Stimulated activated CD8-positive, alpha-beta memory T cell treated with anti-CD3 and anti-CD28 coated beads, Interleukin-12 subunit alpha, Interleukin-12 subunit beta, amount 100 ng/mL, for 1 hour (primary cell): Measurements from ENCODE around the gene CTBP1.
A peak's percentile ranks its signal among the peaks of the same experiment; 100 is the strongest.
"Not testable (repeated sequence)": the region's sequence is repeated elsewhere in the genome, so short reads cannot be mapped to it uniquely, and the experiment has no call there.

Experiments used
- DNase-seq: peaks from one replicate; pipeline ENCODE4 v3.0.0-alpha.2; 2020; ENCODE audit warnings: low read depth

The CTBP1 gene

DNA sequence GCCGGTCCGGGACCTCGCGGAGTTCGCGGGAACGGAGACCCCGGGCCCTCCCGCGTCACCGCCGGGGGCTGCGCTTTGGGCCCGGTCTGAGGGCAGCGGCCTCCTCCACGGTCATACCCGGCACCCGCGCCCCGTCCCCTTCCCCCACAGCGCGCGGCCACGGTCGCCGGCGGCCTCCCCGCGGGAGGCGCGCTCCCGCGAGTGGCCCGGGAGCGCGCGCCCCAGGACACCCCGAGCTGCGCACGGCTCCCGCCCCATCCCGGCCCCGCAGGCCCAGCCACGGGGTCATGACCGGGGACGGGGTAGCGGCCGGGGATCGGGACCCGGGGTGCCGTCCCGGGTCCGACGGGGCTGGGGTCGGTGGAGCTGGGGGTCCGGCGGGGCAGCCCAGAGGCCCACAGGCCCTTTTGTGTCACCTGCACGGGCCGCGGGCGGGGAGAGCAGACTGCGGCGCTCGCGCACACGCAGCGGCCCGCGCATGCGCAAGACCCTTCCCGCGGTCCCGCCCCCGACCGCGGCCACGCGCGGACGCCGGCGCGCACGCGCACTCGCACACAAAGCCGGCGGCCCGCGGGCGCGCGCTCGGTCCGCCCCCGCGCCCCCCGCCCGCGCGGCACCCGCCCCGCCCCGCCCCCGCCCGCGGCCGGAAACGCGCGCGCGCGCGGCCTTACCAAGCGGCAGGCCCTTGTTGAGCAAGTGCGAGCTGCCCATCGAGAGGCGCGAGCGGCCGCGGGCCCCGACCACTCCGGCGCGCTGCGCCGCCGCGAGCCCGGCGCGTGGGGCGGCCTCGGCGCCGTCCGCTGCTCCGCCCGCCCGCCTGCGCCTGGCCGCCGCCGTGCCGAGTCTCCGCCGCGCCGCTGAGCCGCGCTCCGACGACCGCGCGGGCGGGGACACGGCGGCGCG is at the start of gene CTBP1:
TSS of gene CTBP1 (minus strand) at position 886 of the 903 bp plus-strand sequence. CDS start 7,799 bp downstream, outside the sequence.
- DNase-seq = peak; percentile 67

DNA sequence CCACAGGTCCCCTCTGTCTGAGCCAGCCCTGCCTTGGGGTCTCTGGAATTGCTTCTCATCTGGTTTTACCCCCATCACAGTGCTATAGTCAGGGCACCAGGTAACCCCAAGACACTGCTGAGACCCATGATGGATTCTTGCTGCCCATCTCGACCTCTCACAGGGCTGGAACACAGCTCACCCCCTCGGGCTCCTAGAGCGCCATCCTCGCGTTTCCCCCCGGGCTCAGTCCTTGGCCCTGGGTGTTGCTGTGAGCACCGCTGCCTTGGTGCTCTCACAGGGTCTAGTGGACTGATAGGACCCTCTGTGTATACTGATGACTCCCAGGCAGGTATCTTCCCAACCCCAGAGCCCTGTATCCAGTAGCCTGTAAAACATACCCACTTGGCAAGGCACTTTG is 49.5 kb upstream of the CTBP1 start:
- DNase-seq = no peak

DNA sequence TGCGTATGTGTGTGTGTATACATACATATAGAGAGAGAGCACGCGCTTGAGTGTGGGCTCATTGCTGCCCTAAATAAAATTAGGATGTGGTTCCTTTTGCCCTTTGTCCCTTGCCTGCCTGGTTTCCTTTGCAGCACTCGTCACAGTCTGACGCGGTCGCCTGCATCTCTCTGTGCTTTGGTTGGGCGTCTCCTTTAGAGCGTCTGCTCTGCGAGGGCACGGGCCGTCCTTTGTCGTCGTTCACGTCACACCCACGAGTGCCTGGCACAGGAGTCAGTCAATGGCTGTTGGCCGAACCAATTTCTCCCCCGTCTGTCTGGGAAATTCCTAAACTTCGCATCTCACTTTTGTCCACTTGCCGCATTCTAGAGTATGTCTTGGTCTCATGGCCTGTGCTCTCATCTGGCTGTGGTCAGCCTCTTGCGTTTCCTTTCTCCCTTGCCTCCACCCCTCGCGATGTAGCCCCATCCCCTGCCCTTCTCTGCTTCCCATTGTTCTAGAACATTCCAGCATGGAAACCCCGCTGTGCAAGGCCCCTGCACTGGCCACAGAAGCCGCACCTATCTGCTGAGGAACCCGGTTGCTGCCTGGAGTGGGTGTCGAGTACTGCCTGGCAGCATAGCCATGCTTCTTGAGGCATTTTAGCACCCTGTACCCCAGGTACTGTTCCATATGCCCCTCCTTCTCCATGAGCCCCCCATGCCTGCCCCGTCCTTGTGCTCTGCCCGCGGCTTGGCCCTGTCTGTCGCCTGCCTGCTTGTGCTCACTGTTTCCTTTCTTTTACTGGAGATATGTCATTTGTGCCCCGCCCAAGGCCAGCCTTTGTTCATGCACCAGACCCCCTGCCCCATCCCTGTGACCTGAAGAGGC is 48.8 kb upstream of the CTBP1 start:
- DNase-seq = no peak

DNA sequence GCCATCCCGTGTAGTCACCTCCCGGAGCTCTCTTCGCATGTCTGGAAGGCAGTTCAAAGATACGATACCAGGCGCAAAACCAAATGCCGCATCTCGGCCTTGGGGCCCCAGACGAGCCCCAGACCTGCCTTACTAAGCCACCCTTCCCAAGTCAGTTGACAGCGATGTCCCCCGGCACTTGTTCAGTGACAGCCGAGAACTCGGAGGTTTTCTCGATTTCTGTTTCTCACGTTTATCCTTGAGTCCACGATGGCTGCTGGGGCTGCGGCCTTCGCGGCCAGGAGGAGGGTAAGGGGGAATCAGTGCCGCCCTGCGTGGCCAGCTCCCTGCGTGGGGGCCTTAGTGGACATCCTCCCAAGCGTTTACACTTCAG is 48.1 kb upstream of the CTBP1 start:
- DNase-seq = no peak

DNA sequence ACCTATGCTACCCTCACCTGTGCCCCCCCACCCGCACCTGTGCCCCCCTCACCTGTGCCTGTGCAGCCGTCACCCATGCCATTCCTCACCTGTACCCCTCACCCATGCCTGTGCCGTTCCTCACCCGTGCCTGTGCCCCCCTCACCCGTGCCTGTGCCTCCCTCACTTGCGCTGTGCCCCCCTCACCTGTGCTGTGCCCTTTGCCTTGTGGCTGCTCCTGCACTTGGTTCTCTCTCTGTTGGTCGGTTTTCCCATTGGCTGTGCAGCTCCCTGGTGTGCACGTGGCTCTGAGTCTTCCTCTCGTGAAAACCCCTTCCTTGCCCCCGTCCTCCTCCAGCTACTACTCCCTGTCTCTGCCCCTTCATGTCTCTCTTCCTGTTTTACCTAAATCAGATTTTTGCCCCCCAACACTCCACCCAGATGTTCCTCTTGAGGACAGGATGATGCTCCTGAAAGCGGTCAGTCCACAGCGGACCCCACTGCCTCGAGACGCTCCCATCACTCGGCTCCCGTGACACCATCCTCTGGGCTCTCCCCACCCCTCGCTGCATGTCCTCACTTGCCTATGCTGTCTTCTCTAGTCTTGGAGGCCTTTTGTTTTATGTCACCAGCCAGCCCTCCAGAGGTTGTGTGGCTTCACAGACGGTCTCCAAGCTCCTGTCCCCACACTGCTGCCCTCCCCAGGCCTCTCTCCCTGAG is 47.5 kb upstream of the CTBP1 start:
- no peak for DNase-seq

DNA sequence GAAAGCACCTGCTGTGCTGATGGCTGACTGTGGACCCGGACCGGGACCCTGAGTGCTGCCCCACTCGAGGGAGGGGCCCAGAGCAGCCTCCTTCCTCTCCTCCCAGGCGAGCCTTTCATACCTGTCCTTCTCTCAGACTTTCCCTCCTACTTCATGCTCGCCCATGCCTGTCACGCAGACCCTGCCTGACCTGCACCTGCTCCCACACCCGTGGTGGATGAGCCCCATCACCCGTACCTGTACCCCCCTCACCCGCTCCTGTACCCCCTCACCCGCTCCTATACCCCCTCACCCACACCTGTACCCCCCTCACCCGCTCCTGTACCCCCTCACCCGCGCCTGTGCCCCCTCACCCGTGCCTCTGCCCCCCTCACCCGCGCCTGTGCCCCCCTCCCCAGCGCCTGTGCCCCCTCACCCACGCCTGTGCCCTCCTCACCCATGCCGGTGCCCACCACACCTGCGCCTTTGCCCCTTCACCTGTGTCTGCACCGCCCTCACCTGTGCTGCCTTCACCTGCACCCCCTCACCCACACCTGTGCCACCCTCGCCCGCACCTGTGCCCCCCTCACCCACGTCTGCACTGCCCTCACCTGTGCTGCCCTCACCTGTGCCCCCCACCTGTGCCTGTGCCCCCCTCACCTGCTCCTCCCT is 46.6 kb upstream of the CTBP1 start:
- no peak for DNase-seq

DNA sequence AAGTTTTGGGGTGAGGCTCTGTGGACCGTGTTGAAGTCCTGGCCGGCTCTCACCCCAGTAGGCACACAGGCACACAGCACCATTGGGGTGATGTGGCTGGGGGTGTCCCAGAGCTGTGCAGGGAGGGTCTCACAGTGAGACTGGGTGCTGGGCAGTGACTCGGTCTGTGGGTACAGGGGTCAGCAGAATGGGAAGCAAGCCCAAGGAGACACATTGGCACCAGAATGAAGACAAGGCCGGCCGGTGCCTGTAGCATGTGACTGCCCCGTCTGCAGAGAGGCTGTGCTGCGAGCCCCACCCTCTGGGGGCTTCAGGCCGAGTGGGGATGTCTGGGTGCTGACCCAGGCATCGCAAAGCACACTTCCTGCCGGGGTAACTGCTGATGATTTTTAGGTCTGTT is 46.0 kb upstream of the CTBP1 start:
- no peak for DNase-seq

DNA sequence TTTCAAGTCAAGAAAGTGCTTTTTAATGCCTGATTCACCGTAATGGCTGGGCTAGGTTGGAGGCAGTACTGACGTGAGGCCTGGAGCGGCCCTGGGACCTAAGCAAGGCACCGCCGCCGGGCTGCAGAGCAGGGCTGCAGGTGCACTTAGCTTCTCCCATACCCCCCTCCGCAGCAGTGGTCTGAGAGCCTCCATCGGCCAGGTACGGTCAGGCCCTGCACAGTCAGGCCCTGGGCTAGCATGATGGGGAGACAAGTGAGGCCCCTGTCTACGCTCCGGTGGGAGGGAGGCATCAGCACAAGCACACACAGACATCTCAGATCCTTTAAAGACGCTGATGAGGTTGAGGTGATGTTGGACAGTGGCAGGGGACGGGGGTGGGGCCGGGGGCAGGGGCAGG is 45.5 kb upstream of the CTBP1 start:
- no peak for DNase-seq

DNA sequence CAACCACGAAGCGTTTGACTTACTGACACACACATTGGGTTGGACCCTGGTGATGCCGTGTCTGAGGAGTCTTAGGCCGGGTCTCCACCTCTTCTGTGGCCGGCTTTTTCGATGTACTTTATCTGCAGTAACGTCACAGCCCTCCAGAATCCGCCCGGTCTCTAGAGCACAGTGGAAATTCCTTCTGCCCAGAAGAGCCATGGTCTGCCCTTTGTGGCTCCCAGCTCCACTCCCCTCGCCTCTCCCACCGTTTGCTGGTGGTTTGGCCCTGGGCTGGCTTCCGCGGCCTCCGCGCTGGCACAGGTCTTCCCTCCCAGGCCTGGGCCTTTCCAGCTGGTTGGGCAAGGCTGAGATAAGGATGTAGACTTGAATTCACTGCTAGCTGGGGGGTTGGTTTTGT is 45.1 kb upstream of the CTBP1 start:
- DNase-seq = no peak

DNA sequence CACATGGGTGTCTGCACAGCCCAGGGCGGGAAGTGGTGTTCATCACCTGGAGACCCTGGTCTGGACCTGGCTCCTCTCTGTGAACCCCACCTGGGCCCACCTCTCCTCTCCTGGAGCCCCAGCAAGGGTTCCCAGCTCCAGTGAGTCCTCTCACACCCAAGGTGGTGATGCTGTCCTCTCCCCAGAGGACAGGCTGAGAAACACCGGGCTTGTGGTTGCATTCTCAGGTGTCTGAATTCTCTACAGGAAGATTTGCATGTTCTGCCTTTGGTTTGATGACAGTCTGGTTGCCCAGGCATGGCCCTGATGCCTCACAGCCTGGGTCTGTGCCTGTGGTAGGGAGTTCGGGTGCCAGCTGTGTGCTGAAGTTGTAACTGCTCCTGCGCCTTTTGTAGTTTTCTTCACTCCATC is 44.6 kb upstream of the CTBP1 start:
- no peak for DNase-seq

DNA sequence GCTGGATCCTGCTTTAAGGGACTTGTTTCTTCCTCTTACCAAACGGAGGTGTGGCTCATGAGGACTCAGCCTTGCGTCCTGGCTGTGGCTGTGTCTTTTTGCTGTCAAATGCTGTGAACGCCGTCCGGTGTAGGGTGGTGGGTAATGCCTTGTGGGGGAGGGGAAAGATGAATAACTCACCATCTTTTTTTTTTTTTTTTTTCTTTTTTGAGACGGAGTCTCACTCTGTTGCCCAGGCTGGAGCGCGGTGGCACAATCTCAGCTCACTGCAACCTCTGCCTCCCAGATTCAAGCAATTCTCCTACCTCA is 43.7 kb upstream of the CTBP1 start:
- not testable (repeated sequence) for DNase-seq

DNA sequence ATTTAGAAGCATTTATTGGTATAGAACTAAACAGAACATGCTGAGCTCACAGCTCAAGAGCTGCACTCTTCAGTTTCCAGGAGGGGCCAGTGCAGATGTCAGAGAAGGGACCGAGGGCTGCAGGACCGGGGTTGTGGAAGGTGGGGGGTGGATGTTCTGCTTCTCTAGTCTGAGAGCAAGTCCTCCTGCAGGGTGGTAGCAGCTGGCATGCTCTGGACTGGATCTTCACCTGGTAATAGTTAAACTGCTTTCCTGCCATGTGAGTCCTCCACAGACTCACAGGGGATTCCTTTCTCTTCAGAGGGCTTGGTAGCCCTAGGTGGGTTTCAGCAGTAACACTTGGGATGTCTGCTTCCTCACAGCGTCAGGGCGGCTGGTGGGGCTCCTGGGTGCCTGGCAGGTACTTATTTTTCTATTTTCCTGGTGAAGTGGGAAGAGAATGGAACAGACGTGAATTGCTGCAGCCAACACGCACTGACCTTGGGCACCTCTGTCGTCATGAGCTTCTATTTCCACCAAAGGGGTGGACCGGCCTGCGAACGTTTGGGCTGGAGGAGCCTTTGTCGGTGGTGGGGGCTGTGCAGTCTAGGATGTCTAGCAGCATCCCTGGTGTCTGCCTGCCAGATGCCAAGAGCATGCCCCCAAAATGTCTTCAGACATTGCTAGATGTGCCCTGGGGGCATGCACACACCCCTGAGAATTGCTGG is 43.2 kb upstream of the CTBP1 start:
- DNase-seq = no peak

DNA sequence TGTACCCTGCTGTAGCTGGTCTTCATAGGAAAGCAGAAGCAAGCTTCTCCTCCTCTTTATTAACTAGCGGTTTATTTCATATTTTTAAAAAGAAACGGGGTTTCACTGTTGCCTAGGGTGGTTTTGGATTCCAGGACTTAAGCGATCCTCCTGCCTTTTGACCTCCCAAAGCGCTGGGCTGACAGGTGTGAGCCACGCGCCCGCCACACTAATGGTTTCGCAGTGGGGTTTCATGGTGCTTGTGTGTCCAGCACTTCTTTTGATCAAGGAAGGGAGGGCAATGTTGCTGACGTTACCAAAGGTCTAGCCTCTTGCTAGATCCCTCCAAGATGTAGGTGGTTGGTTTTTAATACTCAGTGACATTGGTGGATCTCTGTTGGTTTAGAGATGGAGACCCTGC is 42.2 kb upstream of the CTBP1 start:
- DNase-seq = no peak

DNA sequence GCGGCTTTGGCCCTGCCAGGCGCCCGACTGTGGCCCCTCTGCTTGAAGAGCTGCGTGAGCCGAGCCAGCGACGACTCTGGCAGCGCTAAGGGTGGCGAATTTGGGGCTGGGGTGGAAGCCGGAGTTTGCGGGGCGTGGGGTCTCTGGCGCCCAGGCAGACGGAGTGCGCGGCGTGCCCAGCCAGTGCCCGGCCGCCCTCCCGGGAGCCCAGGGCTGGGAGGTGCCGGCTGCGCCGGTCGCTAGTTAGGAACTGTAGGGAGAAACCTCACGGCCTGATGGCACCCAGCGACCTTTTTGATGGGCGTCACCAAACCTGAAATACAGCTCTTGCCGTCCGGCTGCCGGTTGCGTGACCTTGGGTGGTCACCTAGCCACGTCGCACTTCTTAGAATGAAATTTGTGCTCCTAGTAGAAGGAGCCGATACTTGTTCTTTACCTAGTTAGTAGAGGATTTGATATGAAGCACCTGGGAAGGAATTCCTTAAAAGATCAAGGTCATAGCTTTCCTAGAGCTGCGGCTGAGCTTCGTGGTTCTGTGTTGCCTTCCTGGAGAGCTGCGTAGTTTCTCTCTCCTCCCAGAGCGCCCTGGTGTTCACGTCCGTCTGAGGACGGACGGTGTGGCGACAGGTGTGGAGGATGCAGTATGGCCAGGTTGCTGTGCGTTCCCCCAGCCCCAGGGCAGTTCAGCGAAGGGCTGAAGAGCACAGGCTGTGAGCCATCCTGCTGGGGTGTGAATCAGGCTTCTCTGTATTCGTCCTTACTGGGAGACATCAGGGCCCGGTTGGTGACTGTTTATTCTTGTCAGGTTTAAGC is 41.4 kb upstream of the CTBP1 start:
- DNase-seq = no peak

DNA sequence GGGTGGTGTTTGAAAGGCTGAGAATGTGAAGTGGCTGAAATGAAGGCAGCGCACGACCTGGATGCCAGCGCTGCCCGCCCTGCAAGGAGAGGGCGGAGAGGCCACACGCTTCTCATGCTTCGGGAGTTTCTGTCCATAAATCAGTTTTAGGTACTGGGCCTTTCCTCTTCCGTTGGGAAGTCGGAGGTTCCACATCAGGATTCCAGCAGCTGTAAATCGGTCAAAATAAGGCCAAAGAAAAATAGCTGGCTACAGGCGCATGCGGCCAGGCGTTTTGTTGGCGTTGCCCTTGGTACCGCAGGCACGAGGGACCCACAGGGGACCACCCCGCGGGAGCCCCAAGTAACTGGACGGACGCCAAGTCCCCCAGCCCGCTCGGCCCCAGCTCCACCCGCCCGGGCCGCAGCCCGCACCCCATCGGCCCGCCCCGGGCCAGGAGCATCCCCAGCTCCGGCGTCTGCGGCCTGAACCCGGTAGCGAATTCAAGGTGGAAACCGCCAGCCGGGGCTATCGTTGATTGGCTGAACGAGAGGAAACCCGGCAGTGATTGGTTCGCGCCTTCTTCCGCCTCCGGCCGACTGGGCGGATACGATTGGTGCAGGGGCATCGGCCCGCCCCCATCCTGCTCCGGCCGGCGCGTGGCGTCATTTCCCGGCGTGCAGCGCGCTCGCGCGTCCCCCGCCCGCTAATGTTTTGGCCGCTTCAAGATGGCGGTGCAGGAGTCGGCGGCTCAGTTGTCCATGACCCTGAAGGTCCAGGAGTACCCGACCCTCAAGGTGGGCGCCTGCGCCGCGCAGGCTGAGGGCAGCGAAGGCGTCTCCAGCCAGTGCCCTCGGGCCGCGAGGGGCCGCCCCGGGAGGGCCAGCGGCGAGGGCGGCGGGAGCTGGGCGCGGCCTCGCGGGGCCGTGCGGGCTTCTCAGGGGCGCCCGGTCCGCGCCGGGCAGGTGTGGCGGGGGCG is 40.6 kb upstream of the CTBP1 start, which contains the start of gene MAEA:
TSS of gene MAEA (plus strand) at position 685 of the 958 bp plus-strand sequence. CDS start at position 708, 23 bp downstream.
- DNase-seq = peak; percentile 93

DNA sequence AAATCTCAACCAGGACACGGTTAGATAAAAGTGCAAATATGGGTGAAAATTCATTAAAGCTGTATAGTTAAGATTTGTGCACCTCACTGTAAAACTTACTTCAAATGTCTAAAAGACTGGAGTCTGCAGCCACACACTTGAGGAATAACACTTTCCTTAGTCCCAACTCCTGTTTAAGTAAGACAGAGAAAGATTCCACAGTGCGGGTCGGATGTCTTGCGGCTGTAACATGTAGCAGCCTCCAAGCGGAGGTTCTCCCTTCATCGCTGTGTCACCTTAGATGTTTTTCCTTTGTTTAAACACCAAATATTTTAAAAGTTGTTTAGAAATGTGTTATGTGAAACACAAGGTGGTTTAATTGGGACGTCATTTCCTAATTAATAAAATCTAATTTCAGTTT is 39.9 kb upstream of the CTBP1 start:
- DNase-seq = no peak

DNA sequence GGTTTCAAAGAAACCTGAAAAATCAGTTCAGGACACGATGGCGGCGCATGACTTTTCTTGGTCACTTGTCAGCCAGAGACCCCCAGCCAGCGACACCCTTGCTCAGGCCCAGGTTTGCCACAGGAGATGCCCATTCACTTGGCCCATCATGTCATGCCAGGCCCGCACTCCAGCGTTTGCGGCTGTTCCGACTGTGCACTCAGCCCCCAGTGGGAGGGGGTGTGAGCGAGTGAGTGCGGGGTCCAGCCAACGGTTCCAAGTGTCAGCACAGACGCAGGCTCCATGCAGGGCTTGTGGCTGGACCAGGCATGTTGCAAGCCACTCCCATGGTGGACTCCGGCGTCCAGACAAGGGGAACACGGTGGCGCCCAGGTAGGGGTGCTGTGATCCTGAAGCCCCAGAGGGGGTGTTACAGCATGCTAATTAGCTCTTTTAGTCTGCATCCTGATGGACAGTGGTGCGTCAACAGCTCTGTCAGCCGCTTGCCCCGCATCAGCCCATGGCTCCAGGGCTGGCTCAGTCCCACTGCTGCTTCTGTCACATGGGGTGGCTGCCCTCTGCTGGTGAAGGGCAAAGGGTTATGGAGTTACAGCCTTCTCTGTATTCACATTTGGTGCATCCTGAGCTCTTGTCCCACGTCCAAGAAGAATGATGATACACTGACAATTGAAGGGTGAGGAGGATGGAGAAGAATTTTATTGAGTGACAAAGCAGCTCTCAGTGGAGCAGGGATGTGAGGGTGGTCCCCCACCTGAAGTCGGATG is 37.0 kb upstream of the CTBP1 start:
- no peak for DNase-seq

DNA sequence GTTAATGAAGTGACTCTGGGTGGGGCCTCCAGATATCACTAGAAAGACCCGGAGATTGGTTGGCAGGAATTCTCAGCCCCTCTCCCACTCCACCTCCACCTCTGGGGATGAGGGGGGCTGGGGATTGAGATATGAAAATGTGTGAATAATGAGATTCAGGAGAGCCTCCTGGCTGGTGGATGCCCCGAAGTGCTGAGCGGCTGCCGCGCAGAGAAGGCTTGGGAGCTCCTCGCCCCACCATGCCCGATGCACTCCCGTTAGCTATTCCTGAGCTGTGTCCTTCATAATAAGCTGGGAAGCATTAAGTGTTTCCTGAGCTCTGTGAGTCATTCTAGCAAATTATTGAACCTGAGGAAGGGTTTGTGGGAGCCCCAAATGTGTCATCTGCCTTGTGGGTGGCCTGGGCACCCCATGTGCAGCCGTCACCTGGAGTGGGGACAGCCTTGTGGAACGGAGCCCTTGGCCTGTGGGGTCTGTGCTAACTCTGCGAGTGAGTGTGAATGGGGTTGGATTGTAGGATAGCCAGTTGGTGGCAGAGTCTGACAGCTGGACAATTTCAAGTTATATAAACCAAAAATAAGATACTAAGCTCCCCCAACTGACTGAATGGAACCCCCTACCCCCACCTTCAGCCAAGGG is 36.3 kb upstream of the CTBP1 start:
- DNase-seq = no peak
